ENCODE results near the gene COA3.

DNA sequence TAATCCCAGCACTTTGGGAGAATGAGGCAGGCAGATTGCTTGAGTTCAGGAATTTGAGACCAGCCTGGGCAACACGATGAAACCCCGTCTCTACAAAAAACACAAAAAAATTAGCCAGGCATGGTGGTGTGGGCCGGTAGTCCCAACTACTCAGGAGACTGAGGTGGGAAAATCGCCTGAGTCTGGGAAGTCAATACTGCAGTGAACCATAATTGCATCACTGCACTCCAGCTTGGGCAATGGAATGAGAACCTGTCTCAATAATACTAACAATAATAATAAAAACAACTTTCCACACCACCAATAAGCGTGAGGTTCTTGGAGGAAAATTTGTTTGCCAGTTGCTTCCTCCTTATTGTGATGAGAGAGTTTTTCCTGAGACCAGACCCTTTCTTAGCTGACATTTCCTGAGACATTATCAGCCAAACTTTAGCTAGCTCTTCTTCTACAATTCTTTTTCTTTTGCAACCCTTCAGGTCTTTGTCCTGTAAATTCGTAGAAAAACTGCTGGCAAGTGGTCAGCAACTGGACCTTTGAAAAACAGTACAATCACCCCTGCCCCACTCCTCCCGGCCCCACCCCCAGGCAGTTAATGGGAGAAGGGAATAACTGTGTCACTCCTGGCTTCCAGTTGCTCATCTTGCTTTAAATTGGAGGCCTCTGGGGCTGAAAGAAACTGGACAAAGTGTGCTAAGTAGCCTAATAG, 50.1 kb downstream of the COA3 start:
- TF ChIP-seq, protein P1, sequence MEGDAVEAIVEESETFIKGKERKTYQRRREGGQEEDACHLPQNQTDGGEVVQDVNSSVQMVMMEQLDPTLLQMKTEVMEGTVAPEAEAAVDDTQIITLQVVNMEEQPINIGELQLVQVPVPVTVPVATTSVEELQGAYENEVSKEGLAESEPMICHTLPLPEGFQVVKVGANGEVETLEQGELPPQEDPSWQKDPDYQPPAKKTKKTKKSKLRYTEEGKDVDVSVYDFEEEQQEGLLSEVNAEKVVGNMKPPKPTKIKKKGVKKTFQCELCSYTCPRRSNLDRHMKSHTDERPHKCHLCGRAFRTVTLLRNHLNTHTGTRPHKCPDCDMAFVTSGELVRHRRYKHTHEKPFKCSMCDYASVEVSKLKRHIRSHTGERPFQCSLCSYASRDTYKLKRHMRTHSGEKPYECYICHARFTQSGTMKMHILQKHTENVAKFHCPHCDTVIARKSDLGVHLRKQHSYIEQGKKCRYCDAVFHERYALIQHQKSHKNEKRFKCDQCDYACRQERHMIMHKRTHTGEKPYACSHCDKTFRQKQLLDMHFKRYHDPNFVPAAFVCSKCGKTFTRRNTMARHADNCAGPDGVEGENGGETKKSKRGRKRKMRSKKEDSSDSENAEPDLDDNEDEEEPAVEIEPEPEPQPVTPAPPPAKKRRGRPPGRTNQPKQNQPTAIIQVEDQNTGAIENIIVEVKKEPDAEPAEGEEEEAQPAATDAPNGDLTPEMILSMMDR (IDR thresholded peaks at IDR 0.05; ENCODE audit: insufficient read depth, low read length): no peak
- TF ChIP-seq POLR2AphosphoS5 (IDR thresholded peaks at IDR 0.05; ENCODE audit: low read depth) (no peak), GABPA (IDR thresholded peaks at IDR 0.05; ENCODE audit: low read depth) (no peak), SPI1 (IDR thresholded peaks at IDR 0.05; ENCODE audit: borderline replicate concordance, low read depth) (no peak)
- TF ChIP-seq, protein P2, sequence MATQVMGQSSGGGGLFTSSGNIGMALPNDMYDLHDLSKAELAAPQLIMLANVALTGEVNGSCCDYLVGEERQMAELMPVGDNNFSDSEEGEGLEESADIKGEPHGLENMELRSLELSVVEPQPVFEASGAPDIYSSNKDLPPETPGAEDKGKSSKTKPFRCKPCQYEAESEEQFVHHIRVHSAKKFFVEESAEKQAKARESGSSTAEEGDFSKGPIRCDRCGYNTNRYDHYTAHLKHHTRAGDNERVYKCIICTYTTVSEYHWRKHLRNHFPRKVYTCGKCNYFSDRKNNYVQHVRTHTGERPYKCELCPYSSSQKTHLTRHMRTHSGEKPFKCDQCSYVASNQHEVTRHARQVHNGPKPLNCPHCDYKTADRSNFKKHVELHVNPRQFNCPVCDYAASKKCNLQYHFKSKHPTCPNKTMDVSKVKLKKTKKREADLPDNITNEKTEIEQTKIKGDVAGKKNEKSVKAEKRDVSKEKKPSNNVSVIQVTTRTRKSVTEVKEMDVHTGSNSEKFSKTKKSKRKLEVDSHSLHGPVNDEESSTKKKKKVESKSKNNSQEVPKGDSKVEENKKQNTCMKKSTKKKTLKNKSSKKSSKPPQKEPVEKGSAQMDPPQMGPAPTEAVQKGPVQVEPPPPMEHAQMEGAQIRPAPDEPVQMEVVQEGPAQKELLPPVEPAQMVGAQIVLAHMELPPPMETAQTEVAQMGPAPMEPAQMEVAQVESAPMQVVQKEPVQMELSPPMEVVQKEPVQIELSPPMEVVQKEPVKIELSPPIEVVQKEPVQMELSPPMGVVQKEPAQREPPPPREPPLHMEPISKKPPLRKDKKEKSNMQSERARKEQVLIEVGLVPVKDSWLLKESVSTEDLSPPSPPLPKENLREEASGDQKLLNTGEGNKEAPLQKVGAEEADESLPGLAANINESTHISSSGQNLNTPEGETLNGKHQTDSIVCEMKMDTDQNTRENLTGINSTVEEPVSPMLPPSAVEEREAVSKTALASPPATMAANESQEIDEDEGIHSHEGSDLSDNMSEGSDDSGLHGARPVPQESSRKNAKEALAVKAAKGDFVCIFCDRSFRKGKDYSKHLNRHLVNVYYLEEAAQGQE (IDR thresholded peaks at IDR 0.05; ENCODE audit: insufficient replicate concordance, low read depth): no peak
